ENCODE data around the gene SURF2.

SURF2 gene

GRCh38 chr9:133339641-133340040 is 16.7 kb upstream of the SURF2 start:
- DNase-seq = no peak

GRCh38 chr9:133340256-133340655 is 16.1 kb upstream of the SURF2 start:
- no peak for DNase-seq

GRCh38 chr9:133340916-133341315 is 15.4 kb upstream of the SURF2 start:
- DNase-seq = no peak

GRCh38 chr9:133341369-133342068 is 14.8 kb upstream of the SURF2 start:
- no peak for DNase-seq

GRCh38 chr9:133342069-133342406 is 14.3 kb upstream of the SURF2 start:
- DNase-seq = no peak

- no peak for DNase-seq
These were observed 13.8 kb upstream of the SURF2 start for GRCh38 chr9:133342570-133342969.

- no peak for DNase-seq
These were observed 12.3 kb upstream of the SURF2 start for GRCh38 chr9:133344071-133344470.

GRCh38 chr9:133344979-133345378 is 11.4 kb upstream of the SURF2 start:
- DNase-seq = no peak

GRCh38 chr9:133345596-133345995 is 10.8 kb upstream of the SURF2 start:
- no peak for DNase-seq

GRCh38 chr9:133346021-133346785 is 10.1 kb upstream of the SURF2 start:
- DNase-seq = no peak

GRCh38 chr9:133347515-133347984 is 8.8 kb upstream of the SURF2 start:
- DNase-seq = no peak

- DNase-seq = peak; percentile 51
These were observed 8.2 kb upstream of the SURF2 start, which contains the start of the genes MED22 and RPL7A for GRCh38 chr9:133347985-133348717. Gene MED22, minus strand, starts transcription at chr9:133348131. Its CDS starts 1,469 bp downstream, at chr9:133346662. Gene RPL7A, plus strand, starts transcription at chr9:133348218. Its CDS starts 26 bp downstream, at chr9:133348244.

GRCh38 chr9:133348718-133349573 is 7.4 kb upstream of the SURF2 start:
- no peak for DNase-seq

GRCh38 chr9:133349965-133350616 is 6.3 kb upstream of the SURF2 start:
- no peak for DNase-seq

- DNase-seq = no peak
These were observed 4.8 kb upstream of the SURF2 start for GRCh38 chr9:133351526-133351907.

- DNase-seq = no peak
These were observed 4.3 kb upstream of the SURF2 start for GRCh38 chr9:133351908-133352634.

GRCh38 chr9:133352635-133353340 is 3.6 kb upstream of the SURF2 start:
- DNase-seq = no peak

GRCh38 chr9:133353548-133353947 is 2.8 kb upstream of the SURF2 start:
- DNase-seq = no peak

- DNase-seq = no peak
These were observed 1.6 kb upstream of the SURF2 start for GRCh38 chr9:133354766-133355165.

- no peak for DNase-seq
These were observed 431 bp upstream of the SURF2 start for GRCh38 chr9:133355881-133356357.
